Panc1 (cell line): ENCODE data around the gene MRPL24. TPM values are rescaled to one million over a fixed set of nuclear protein-coding genes. Genes with fewer than 3 reads are reported as not detected.
"Not testable (repeated sequence)": the region's sequence is repeated elsewhere in the genome, so short reads cannot be mapped to it uniquely, and the experiment has no call there.

Experiments used
- ATAC-seq: fragments of 200-7000 bp; cut with Tn5 transposase; 2 replicates; pipeline ENCODE4 v1.9.1; 2020; ENCODE audit warnings: mild to moderate bottlenecking, moderate library complexity
- BruUV-seq: library from RNA; stranded (reverse); fragments of 400-500 nt; replicated peaks from 2 replicates; lab custom pipeline; 2021; lab: Mats Ljungman, UMichigan
- CTCF ChIA-PET: fragments of 300-600 bp; sonication (Branson Sonifier 250); formaldehyde crosslinking; loops from one replicate; lab custom pipeline; 2022; ENCODE audit warnings: antibody characterized with exemption; lab: Charles Lee
- POLR2A ChIA-PET: fragments of 300-600 bp; sonication (Branson Sonifier 250); formaldehyde crosslinking; loops from one replicate; lab custom pipeline; 2022; ENCODE audit warnings: antibody characterized with exemption; lab: Charles Lee
- DNase-seq: peaks from one replicate; pipeline ENCODE4 v3.0.0-alpha.2; 2010; ENCODE audit warnings: low read depth, low spot score
- H3K27ac ChIP-seq: 2 replicates; pipeline ENCODE4 v1.5.1; 2011; ENCODE audit warnings: mild to moderate bottlenecking, low read length, inconsistent platforms
- H3K27me3 ChIP-seq: fragments of 200-500 bp; sonication (Bioruptor generic); 2 replicates; pipeline ENCODE4 v1.6.0; 2014; ENCODE audit warnings: low read length, inconsistent platforms; ENCODE audit not compliant: control insufficient read depth, insufficient read depth
- H3K36me3 ChIP-seq: fragments of 200-500 bp; sonication (Bioruptor generic); 2 replicates; pipeline ENCODE4 v1.5.1; 2014; ENCODE audit warnings: inconsistent platforms, mild to moderate bottlenecking, low read length, moderate library complexity; ENCODE audit not compliant: control insufficient read depth, insufficient read depth
- H3K4me1 ChIP-seq: 2 replicates; pipeline ENCODE4 v1.5.1; 2011; ENCODE audit warnings: inconsistent platforms, mild to moderate bottlenecking, low read length, moderate library complexity; ENCODE audit not compliant: control insufficient read depth, insufficient read depth
- H3K4me3 ChIP-seq, 2 experiments: 2 replicates each; pipeline ENCODE4 v1.5.1; 2011 to 2012; ENCODE audit warnings: low read depth in 2 of 2, low read length in 2 of 2, mild to moderate bottlenecking in 2 of 2, inconsistent platforms in 1 of 2, moderate library complexity in 1 of 2
- H3K9me3 ChIP-seq: fragments of 200-500 bp; sonication (Bioruptor generic); 2 replicates; pipeline ENCODE4 v1.5.1; 2014; ENCODE audit warnings: low read depth, mild to moderate bottlenecking, inconsistent platforms, low read length, moderate library complexity; ENCODE audit not compliant: control insufficient read depth, insufficient read depth
- CTCF ChIP-seq: fragments of 450-650 bp; IDR thresholded peaks from 2 replicates; pipeline ENCODE4 v1.5.1; 2017; ENCODE audit warnings: mild to moderate bottlenecking
- POLR2AphosphoS5 ChIP-seq: IDR thresholded peaks from 2 replicates; pipeline ENCODE4 v1.6.1; 2012; ENCODE audit warnings: mild to moderate bottlenecking, low read depth, low read length, moderate library complexity
- REST ChIP-seq, 2 experiments: IDR thresholded peaks; 2 replicates each; pipeline ENCODE4 v1.6.1; 2011 to 2012; ENCODE audit warnings: low read depth in 2 of 2, control low read depth in 1 of 2, low read length in 1 of 2, mild to moderate bottlenecking in 1 of 2, moderate library complexity in 1 of 2; ENCODE audit not compliant: insufficient read depth in 1 of 2
- SIN3A ChIP-seq: IDR thresholded peaks from 2 replicates; pipeline ENCODE4 v1.6.1; 2012; ENCODE audit warnings: low read depth, mild to moderate bottlenecking, low read length, moderate library complexity, borderline replicate concordance; ENCODE audit not compliant: insufficient read depth
- TCF7L2 ChIP-seq: IDR thresholded peaks from 2 replicates; pipeline ENCODE4 v1.6.1; 2011; ENCODE audit warnings: mild to moderate bottlenecking, low read depth, low read length, inconsistent platforms
- in situ Hi-C: cut with HindIII; loops from 2 replicates; pipeline ENCODE4 v1.10.0; 2016; ENCODE audit warnings: low sequenced_read_pairs, low pct_unique_long_range_greater_than_20kb
- intact Hi-C: fragments of 100-400 bp; cut with micrococcal nuclease; formaldehyde crosslinking; loops from one replicate; pipeline ENCODE4 v1.10.0; 2022; ENCODE audit not compliant: unreplicated experiment
- total RNA-seq: library from RNA; stranded (reverse); gene quantifications from one replicate; pipeline ENCODE4 v1.2.1, GENCODE V29; 2021; ENCODE audit not compliant: unreplicated experiment

Gene MRPL24
- total RNA-seq, 1 experiment from 2014 or later, result 80.4 TPM

- Histone ChIP-seq H3K9me3 (no peaks in the 10 kb centered on the region), H3K27ac (peak overlapping the region; percentile 99), H3K4me3 (peak overlapping the region; percentile 84 to 99; a peak in 3 of 4 replicates), H3K36me3 (peaks cover 8% of the 10 kb centered on the region), H3K4me1 (peaks cover 18% of the 10 kb centered on the region), H3K27me3 (no peaks in the 10 kb centered on the region)
- BruUV-seq, result no TSS peak
- in situ Hi-C loops, result no loop called here
- DNase-seq (no peak), ATAC-seq (no peak)
- ChIA-PET CTCF (no interaction called here), POLR2A (no interaction called here)
- no peak for TF ChIP-seq SIN3A
- no peak for TF ChIP-seq TCF7L2
- TF ChIP-seq POLR2AphosphoS5, result no peak
- TF ChIP-seq REST (IDR thresholded peaks at IDR 0.05; ENCODE audit: insufficient read depth in 1 of 2, low read depth in 2 of 2, low read length in 1 of 2), result no peak
- no peak for TF ChIP-seq CTCF
- intact Hi-C loops, result no loop called here
These were observed 24.8 kb upstream of the MRPL24 start for GRCh38 chr1:156765666-156766065.

GRCh38 chr1:156765136-156765535 lies 24.2 kb upstream of the MRPL24 start:
- BruUV-seq, CTCF ChIA-PET, H3K27ac ChIP-seq, ATAC-seq, DNase-seq, H3K36me3 ChIP-seq, H3K4me3 ChIP-seq, in situ Hi-C loops, intact Hi-C loops, H3K27me3 ChIP-seq, H3K9me3 ChIP-seq, POLR2A ChIA-PET: not testable (repeated sequence)
- peaks cover 14% of the 10 kb centered on the region for H3K4me1 ChIP-seq

GRCh38 chr1:156760796-156761104 lies 19.9 kb upstream of the MRPL24 start:
- H3K27me3 ChIP-seq, result no peaks in the 10 kb centered on the region
- DNase-seq, result no peak
- no peaks in the 10 kb centered on the region for H3K9me3 ChIP-seq
- no peak overlapping the region for H3K4me3 ChIP-seq
- ATAC-seq, result no peak
- CTCF ChIA-PET, result no interaction called here
- intact Hi-C loops, result no loop called here
- no peak overlapping the region for H3K27ac ChIP-seq
- H3K36me3 ChIP-seq, result no peaks in the 10 kb centered on the region
- H3K4me1 ChIP-seq, result peaks cover 1% of the 10 kb centered on the region
- POLR2A ChIA-PET, result no interaction called here
- no TSS peak for BruUV-seq
- no peak for TF ChIP-seq REST (IDR thresholded peaks at IDR 0.05; ENCODE audit: insufficient read depth in 1 of 2, low read depth in 2 of 2, low read length in 1 of 2)
- no peak for TF ChIP-seq POLR2AphosphoS5
- TF ChIP-seq TCF7L2, result no peak
- no peak for TF ChIP-seq SIN3A
- no peak for TF ChIP-seq CTCF
- in situ Hi-C loops, result no loop called here
